ENCODE results near the gene ADGRV1.

The ADGRV1 gene

GRCh38 chr5:90865180-90865579 lies 306.6 kb downstream of the ADGRV1 start:
- H3K4me3 ChIP-seq (ENCODE audit: low read depth, low read length), result no peak overlapping the region
- TF ChIP-seq, protein P1, sequence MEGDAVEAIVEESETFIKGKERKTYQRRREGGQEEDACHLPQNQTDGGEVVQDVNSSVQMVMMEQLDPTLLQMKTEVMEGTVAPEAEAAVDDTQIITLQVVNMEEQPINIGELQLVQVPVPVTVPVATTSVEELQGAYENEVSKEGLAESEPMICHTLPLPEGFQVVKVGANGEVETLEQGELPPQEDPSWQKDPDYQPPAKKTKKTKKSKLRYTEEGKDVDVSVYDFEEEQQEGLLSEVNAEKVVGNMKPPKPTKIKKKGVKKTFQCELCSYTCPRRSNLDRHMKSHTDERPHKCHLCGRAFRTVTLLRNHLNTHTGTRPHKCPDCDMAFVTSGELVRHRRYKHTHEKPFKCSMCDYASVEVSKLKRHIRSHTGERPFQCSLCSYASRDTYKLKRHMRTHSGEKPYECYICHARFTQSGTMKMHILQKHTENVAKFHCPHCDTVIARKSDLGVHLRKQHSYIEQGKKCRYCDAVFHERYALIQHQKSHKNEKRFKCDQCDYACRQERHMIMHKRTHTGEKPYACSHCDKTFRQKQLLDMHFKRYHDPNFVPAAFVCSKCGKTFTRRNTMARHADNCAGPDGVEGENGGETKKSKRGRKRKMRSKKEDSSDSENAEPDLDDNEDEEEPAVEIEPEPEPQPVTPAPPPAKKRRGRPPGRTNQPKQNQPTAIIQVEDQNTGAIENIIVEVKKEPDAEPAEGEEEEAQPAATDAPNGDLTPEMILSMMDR (IDR thresholded peaks at IDR 0.05; ENCODE audit: low read depth, low read length, missing control alignments), result no peak
- no peak for DNase-seq (ENCODE audit: low read depth)

DNA sequence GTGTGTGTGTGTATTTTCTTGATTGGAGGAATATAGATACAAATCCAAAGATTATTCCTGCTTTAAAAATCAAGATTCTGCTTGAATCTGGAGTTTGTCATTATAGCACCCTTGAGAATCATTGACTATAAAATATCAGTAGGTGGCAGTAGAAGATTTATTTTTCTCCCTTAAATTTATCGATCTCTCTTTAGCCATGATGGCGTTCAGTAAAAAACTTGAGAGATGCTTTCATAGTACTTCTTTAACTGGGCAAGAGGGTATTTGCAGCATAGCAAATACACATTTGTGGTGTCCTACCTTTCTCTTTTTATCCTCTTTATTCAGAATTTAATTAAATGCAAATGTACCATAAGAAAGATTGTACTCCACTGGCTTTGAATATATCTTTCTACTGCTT lies 307.7 kb downstream of the ADGRV1 start:
- H3K4me3 ChIP-seq (ENCODE audit: low read depth, low read length), result no peak overlapping the region
- DNase-seq (ENCODE audit: low read depth), result no peak
- TF ChIP-seq, protein P1 (IDR thresholded peaks at IDR 0.05; ENCODE audit: low read depth, low read length, missing control alignments), result peak; percentile 13

GRCh38 chr5:90866915-90867731 lies 308.5 kb downstream of the ADGRV1 start:
- no peak for DNase-seq (ENCODE audit: low read depth)
- H3K4me3 ChIP-seq (ENCODE audit: low read depth, low read length), result no peak overlapping the region
- TF ChIP-seq, protein P1 (IDR thresholded peaks at IDR 0.05; ENCODE audit: low read depth, low read length, missing control alignments), result no peak

GRCh38 chr5:90868799-90869198 lies 310.2 kb downstream of the ADGRV1 start:
- no peak overlapping the region for H3K4me3 ChIP-seq (ENCODE audit: low read depth, low read length)
- no peak for DNase-seq (ENCODE audit: low read depth)
- TF ChIP-seq, protein P1 (IDR thresholded peaks at IDR 0.05; ENCODE audit: low read depth, low read length, missing control alignments), result no peak

DNA sequence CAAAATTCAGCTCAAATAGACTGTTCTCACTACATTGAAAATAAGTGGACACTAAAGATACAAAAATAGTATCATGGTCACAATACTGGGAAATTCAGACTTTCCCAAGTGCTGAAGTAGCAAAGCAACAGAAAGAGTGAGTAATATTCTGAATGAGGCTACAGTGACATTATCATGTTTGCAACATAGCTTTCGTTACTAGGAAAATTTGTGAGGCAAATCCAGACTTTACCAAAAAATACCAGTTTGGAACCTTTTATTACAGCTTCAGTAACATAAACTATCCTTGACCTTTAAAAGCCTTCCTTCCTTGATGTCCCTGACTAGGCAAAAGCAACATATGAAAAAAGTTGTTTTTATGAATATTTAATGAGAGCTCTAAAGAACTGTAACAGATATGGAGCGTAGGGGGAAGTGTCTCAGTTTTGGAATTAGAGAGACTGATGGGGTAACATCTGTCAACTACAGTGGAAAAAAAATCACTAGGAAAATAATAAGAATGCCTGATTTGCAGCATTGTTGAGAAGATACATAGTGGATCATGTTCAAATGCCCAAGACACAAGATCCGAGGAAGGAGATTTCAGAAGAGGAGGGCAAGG lies 312.9 kb downstream of the ADGRV1 start:
- TF ChIP-seq, protein P1 (IDR thresholded peaks at IDR 0.05; ENCODE audit: low read depth, low read length, missing control alignments), result no peak
- no peak for DNase-seq (ENCODE audit: low read depth)
- no peak overlapping the region for H3K4me3 ChIP-seq (ENCODE audit: low read depth, low read length)

GRCh38 chr5:90873033-90873517 lies 314.5 kb downstream of the ADGRV1 start:
- TF ChIP-seq, protein P1 (IDR thresholded peaks at IDR 0.05; ENCODE audit: low read depth, low read length, missing control alignments), result no peak
- no peak overlapping the region for H3K4me3 ChIP-seq (ENCODE audit: low read depth, low read length)
- DNase-seq (ENCODE audit: low read depth), result no peak

All from GM12864 (cell line).